ENCODE data around the gene DPYSL5.

GRCh38 chr2:26853751-26854150 is 5.8 kb downstream of the DPYSL5 start:
- TF ChIP-seq CREM (IDR thresholded peaks at IDR 0.05; ENCODE audit: low read depth), result no peak
- TF ChIP-seq LARP7 (IDR thresholded peaks at IDR 0.05), result no peak
- TF ChIP-seq RAD21 (IDR thresholded peaks at IDR 0.05; ENCODE audit: insufficient read depth, low read depth, low read length), result no peak
- no peak for TF ChIP-seq ATF3 (IDR thresholded peaks at IDR 0.05; ENCODE audit: borderline replicate concordance, extremely low read depth, low read depth, low read length)
- no peak for TF ChIP-seq RCOR1 (conservative IDR thresholded peaks at IDR 0.05; ENCODE audit: low read depth, low read length)
- TF ChIP-seq EZH2 (IDR thresholded peaks at IDR 0.05; ENCODE audit: borderline replicate concordance, control insufficient read depth, low read depth, low read length), result no peak
- no peak for TF ChIP-seq PAX5 (IDR thresholded peaks at IDR 0.05; ENCODE audit: borderline replicate concordance, low read depth, low read length)
- no peak for TF ChIP-seq EP300 (IDR thresholded peaks at IDR 0.05; ENCODE audit: borderline replicate concordance in 1 of 2, control insufficient read depth in 1 of 2, low read depth in 2 of 2, low read length in 2 of 2)
- no peak for TF ChIP-seq PBX3 (IDR thresholded peaks at IDR 0.05; ENCODE audit: insufficient replicate concordance, low read depth, low read length)

All from GM12878 (cell line).